AG04450 (cell line): ENCODE results near the gene HOXA13. TPM values are rescaled to one million over a fixed set of nuclear protein-coding genes. Genes with fewer than 3 reads are reported as not detected.
A peak's percentile ranks its signal among the peaks of the same experiment; 100 is the strongest.

Experiments used
- CTCF ChIA-PET: fragments of 300-600, 350-600 bp; formaldehyde crosslinking; extraction: SDS; loops from one replicate; lab custom pipeline; 2022; ENCODE audit warnings: antibody characterized with exemption, inconsistent platforms; lab: Charles Lee
- POLR2A ChIA-PET: fragments of 350-600 bp; formaldehyde crosslinking; extraction: SDS; loops from one replicate; lab custom pipeline; 2021; ENCODE audit warnings: antibody characterized with exemption, inconsistent platforms; lab: Yijun Ruan, JAX
- DNase-seq: peaks from one replicate; pipeline ENCODE4 v3.0.0-alpha.2; 2011; ENCODE audit warnings: low read depth, low spot score
- H3K27ac ChIP-seq: one replicate; pipeline ENCODE4 v1.5.1; 2012; ENCODE audit warnings: low read depth, low read length, control low read depth
- H3K27me3 ChIP-seq: one replicate; pipeline ENCODE4 v1.6.0; 2012; ENCODE audit warnings: low read length; ENCODE audit not compliant: control insufficient read depth, insufficient read depth
- H3K4me3 ChIP-seq: 2 replicates; pipeline ENCODE4 v1.5.1; 2011; ENCODE audit warnings: mild to moderate bottlenecking, low read depth, low read length, control low read depth
- H3K9me3 ChIP-seq: 2 replicates; pipeline ENCODE4 v1.5.1; 2012; ENCODE audit warnings: low read length; ENCODE audit not compliant: control insufficient read depth, insufficient read depth
- CTCF ChIP-seq: IDR thresholded peaks from 2 replicates; pipeline ENCODE4 v1.5.1; 2011; ENCODE audit warnings: low read depth, low read length, control low read depth, inconsistent platforms
- polyA plus RNA-seq: library from polyadenylated mRNA; depleted of rRNA; stranded (reverse); fragments of >200 nt; gene quantifications from 2 replicates; pipeline ENCODE4 v1.2.3, GENCODE V29; 2011

Gene HOXA13
- polyA plus RNA-seq, 1 experiment: not detected

- peaks cover 12% of the 10 kb centered on the region; the same call in 1 of the 2 replicates for H3K9me3 ChIP-seq
- DNase-seq: no peak
- CTCF ChIA-PET: interaction anchor here (0.9 to 2.7 kb wide), 4 partner anchors 9 to 1261 kb away, joined by 3 to 12 read pairs (median 6); partner anchors contain the start of gene HOXA5
- peaks cover 6% of the 10 kb centered on the region for H3K27me3 ChIP-seq
- no peak overlapping the region for H3K4me3 ChIP-seq
- no peak for TF ChIP-seq CTCF
- H3K27ac ChIP-seq: no peak overlapping the region
- POLR2A ChIA-PET: no interaction called here
Measured at GRCh38 chr7:27154369-27154768, 45.5 kb downstream of the HOXA13 start.

GRCh38 chr7:27153526-27153925 is 46.4 kb downstream of the HOXA13 start:
- no peak for TF ChIP-seq CTCF
- peaks cover 6% of the 10 kb centered on the region for H3K27me3 ChIP-seq
- POLR2A ChIA-PET: no interaction called here
- H3K9me3 ChIP-seq: peaks cover 11% of the 10 kb centered on the region; the same call in 1 of the 2 replicates
- no peak overlapping the region for H3K27ac ChIP-seq
- H3K4me3 ChIP-seq: no peak overlapping the region
- CTCF ChIA-PET: interaction anchor here (0.6 to 2.7 kb wide), 4 partner anchors 10 to 1623 kb away, joined by 3 to 12 read pairs (median 5); partner anchors contain the start of gene HOXA5
- no peak for DNase-seq

- Histone ChIP-seq H3K4me3 (peak overlapping the region; percentile 73), H3K27ac (peak overlapping the region; percentile 69), H3K27me3 (peaks cover 6% of the 10 kb centered on the region), H3K9me3 (peaks cover 6% of the 10 kb centered on the region; the same call in 1 of the 2 replicates)
- CTCF ChIA-PET: interaction anchor here (0.7 to 2.7 kb wide), 6 partner anchors 8 to 783 kb away, joined by 3 to 12 read pairs (median 4); partner anchors contain the start of gene HOXA5
- DNase-seq: no peak
- no peak for TF ChIP-seq CTCF
- POLR2A ChIA-PET: interaction anchor here (0.7 to 1.2 kb wide), 6 partner anchors 9 to 1296 kb away, joined by 3 to 10 read pairs (median 5); partner anchors contain the start of genes HOXA1 and HOXA5
Measured at GRCh38 chr7:27152816-27153442, 47.0 kb downstream of the HOXA13 start.

- CTCF ChIA-PET: interaction anchor here (0.7 to 2.7 kb wide), 10 partner anchors 8 to 782 kb away, joined by 3 to 12 read pairs (median 4); partner anchors contain the start of gene HOXA5
- H3K27ac ChIP-seq: peak within 1 kb of the TSS; percentile 69
- POLR2A ChIA-PET: interaction anchor here (0.7 to 1.2 kb wide), 6 partner anchors 9 to 1296 kb away, joined by 3 to 10 read pairs (median 5); partner anchors contain the start of genes HOXA1 and HOXA5
- no peak for DNase-seq
- H3K27me3 ChIP-seq: peaks cover 6% of the 10 kb centered on the region
- peak within 1 kb of the TSS; percentile 73 for H3K4me3 ChIP-seq
- no peak for TF ChIP-seq CTCF
- peaks cover 2% of the 10 kb centered on the region; the same call in 1 of the 2 replicates for H3K9me3 ChIP-seq
Measured at GRCh38 chr7:27151931-27152815, 47.7 kb downstream of the HOXA13 start, which contains the start of gene HOXA3. Gene HOXA3, minus strand, starts transcription at chr7:27152583. Its CDS starts 41,943 bp downstream, at chr7:27110640.
